Retina (tissue), 1 donor: ENCODE results near the gene VANGL2.
A peak's percentile ranks its signal among the peaks of the same experiment; 100 is the strongest.

Experiments
- DNase-seq: peaks from one replicate; pipeline ENCODE4 v3.0.0-alpha.2; 2016

Gene VANGL2

DNA sequence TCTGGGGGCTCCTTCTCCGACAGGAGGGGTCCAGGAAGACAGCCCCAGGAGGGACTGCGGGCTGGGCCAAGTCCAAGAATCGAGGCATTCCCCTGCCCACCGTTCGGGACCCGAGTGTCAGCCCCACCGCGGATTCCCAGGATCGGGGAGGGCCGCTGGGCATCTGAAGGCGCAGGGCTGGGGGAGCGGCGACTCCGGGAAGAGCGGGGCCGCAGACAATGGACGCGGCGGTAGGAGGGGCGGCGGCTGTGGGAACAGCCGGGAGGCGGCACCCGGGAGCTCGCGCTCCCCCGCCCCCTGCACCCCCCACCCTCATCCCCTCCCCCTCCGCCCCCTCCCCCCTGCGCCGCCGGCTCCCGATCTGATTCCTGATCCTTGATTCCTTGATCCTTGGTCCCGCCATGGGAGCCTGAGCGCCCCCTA is at the start of gene VANGL2:
Gene VANGL2, plus strand, starts transcription at position 342 of the 423 bp plus-strand sequence. CDS start 15,274 bp downstream, outside the sequence.
- peak; percentile 97 for DNase-seq

DNA sequence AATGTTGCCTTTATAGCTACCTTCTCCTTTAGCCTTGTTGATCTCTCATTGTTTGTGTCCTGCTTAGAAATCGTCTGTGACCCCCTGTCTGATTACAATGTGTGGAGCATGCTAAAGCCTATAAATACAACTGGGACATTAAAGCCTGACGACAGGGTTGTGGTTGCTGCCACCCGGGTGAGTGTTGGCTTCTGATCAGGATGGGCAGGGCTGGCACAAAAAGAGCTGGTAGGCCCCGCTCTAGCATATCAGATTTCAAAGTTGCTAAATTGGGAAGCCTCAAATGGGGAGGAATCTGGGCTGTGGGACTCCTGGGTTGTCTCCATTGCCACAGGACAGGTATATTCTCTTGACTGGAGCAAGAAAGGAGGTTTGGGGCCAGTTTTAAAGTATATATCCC is 48.7 kb upstream of the VANGL2 start:
- no peak for DNase-seq

DNA sequence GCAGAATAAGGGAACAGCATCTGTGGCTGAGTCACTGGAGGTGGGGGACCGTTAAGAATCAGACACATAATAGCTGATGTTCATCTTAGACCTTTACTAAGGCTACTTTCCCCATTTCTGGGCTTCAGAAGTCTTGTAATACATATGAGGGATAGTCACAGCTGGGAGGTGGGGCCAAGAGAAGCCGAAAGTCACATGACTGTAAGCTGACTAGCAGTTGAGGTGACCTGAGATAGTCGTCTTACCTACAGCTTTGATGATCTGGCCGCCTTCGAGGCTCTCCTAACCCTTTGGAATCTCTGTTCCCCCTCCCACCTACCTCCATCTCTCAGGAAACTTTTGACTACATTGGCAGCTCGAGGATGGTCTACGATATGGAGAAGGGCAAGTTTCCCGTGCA is 47.8 kb upstream of the VANGL2 start:
- no peak for DNase-seq

DNA sequence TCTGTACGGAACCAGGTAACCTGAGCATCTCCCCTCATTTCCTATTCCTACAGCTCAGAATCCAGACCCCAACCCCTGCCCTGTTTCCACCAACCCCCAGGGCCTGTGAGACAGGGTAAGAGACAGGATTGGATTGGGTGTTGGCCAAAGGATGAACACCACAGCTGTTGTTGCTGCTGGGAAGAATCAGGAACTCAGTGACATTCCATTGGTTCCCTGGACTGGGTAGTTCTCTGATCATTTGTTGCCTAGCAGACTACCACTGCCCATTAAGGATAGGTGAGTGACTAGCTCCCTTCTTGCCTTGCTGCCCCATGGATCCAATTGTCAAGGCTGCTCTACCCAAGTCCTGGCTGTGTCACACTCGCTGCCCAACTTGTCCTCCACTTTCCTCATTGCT is 47.1 kb upstream of the VANGL2 start:
- no peak for DNase-seq

DNA sequence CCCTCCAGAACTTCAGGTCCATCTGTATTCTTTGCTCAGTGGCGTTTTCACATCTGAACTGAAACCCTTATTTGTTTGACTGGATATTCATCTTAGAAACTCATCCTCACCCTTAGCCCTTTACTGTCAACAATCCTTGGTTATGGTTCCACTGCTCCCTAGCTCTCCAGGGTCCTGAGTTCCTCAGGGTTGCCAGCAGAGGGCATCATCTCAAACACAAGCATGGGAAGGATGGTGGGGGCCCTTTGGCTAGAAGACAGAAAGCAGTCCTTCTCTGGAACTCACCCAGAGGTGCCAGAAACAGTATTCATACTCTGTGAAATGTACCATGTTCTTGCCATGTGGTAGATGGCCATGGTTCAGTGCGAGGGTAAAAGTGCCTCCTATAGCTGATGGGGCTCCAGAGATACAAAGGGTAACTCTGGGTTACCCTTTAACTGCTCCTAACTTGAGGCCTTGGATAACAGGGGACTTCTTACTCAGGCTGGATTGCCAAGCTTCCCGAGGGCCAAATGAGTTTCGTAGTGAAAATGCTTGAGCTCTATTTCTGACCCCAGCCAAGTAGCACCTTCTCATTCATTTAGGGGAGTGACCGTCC is 45.9 kb upstream of the VANGL2 start:
- peak; percentile 36 for DNase-seq

DNA sequence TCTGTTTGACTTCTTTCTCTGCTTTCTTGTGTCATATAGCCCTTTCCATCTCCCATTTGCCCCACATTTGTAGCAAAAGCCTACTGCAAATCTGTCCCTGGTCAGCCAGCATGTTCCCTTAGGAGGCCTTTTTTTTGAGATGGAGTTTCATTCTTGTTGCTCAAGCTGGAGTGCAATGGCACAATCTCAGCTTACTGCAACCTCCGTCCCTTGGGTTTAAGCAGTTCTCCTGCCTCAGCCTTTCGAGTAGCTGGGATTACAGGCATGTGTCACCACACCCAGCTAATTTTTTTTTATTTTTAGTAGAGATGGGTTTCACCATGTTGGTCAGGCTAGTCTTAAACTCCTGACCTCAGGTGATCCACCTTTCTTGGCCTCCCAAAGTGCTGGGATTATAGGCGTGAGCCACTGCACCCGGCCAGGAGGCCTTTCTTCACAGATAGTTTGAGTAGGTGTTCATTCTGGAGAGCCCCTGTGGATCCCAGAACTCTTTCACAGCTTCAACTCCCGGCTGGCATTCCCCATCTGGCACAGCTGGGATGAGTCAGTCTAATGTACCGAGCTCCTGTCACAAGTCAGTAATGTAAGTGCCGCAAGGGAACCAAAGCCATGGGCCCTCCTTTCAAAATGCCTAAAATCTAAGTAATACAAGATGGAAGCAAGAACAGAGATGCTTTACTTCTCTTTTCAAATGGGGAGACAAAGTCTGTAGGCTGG is 42.9 kb upstream of the VANGL2 start:
- no peak for DNase-seq

DNA sequence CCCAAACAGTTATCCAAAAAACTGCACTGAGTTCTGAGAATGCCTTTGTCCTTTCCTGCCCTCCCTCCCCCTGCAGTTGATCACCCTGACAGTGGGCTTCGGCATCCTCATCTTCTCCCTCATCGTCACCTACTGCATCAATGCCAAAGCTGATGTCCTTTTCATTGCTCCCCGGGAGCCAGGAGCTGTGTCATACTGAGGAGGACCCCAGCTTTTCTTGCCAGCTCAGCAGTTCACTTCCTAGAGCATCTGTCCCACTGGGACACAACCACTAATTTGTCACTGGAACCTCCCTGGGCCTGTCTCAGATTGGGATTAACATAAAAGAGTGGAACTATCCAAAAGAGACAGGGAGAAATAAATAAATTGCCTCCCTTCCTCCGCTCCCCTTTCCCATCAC is 42.3 kb upstream of the VANGL2 start:
- DNase-seq = no peak

DNA sequence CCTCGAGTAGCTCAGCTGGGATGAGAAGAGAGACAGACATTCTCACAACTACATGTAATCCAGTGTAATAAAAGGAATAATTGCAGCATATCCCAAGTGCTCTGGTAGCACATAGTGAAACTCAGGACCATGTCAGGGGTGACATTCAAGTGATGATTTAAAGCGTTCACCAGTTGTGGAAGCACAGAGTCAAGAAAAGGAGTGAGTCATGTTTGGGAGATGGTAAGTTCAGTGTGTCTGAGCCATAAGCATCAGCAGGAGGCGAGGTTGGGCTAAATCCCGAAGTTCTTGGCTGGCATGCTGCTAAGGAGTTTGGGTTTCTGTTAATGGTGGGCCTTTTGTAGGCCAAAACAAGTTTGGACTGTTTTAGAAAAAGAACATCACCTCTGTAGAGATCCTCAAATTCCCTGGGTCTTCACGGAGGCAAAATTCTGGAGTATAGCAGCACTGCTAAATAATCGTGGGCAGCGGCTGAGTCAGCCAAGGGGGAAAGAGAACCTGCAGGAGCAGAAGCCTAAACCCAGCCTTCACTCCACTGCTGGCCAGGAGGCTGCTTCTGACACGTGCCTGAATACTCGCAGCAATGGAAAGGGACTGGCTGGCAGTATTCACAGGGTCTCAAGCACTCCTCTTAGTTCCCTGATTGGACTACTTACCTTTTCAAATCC is 40.7 kb upstream of the VANGL2 start:
- DNase-seq = no peak

DNA sequence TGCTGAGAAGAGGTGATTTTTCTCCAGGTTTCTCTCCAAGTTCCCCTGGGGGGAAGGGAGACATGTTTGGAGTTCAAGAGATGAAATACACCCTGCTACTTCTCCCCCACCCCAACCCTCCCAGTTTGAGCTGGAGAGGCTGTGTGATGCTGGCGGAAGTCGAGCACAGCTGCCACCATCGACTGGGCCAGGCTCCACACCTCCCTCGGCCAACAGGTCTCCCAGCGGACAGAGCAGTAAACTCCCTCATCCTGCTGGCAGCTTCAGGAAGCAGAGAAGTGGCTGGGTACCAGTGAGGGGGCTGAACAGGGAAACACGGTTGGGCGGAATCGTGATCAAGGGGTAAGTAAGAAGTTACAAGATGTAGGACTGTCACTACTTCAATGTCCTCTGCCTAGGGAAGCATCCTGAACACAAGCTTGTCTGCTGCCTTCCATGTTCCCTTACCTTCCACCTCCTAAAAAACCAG is 40.1 kb upstream of the VANGL2 start:
- no peak for DNase-seq

DNA sequence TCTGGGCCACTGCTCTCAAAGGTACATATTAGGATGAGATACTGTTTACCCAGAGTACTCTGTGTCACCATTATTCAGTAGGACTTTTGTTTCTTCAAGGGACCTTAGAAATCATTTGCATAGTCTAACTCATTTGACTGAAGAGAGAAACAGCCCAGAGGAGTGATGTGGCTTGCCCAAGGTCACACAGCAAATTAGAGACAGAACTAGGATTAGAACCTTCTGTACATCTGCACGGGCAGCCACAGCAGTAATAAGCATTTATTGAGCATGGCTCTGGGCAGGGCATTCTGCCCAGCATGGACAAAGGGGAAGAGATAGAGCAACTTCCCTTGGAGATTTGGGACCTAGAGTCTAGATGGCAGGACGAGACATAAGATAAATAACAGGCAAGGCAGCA is 39.2 kb upstream of the VANGL2 start:
- no peak for DNase-seq

DNA sequence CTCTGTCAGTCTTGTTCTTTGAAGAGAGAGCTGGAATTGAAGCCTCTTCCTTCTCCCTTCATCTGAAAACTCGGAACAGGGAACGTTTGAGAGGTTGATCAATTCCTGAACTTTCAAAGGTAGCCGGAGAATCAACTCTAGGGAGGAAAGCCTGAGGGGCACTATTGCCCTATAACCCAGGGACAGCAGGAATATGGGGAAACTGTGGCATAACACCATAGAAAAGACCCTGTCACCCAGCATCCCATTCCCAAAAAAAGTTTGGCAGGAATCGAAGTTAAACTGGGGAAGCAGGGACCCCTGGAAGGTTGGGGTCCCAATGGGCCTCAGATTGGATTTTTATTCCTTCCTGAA is 38.6 kb upstream of the VANGL2 start:
- no peak for DNase-seq

DNA sequence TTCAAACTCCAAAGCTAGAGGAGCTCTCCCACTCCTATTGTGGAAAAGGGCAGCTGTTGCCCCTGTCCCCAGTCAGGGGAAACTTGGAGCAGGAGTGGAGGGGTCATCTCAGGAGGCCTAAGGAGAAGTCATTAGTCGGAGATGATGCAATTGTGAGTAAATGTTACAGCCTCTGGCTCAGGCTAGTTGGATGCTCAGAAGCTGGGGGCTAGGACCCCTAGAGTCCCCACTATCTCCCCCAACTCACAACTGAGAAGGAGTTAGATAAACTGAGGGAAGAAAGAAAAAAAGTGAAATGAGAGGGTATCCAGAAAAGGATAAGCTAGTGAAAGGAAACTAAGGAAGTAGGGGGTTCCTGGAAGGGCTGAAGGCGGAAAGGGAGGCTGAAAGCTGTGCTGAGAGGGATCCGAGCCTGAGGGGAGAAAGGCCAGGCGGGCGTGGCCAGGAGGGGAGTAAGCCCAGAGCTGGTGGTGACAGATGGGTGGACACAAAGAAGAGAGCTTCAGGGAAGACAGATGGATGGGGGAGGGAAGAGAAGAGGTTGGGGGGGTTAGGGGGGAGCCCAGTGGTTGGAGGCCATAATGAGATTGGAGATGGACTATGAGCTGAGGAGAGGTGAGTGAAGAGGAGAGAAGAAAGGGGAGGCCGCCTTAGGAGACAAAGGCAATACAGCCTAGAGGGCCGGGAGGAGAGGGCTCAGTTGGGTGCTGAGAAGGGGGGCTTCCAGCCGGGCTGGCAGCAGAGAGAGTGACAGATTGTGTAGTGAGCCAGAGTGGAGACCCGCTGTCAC is 38.0 kb upstream of the VANGL2 start:
- peak; percentile 70 for DNase-seq

DNA sequence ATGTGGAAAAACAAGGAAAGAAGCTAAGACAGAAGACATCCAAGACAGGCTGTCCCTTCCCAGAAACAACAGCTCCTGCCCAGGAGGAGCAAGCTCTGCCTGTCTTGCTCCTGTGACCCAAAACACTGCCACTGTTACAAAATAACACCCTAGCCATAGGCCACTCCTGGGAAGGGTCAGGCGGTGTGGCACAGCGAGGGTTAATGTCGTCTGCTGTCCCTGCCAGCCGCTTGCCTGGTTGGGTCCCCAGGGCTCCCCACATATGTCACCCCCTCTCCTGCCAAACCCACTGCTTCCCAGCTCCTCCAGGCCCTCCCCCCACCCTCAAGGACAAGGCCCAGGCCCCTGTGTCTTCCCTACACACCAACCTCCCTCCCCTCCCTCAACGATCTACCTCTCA is 37.4 kb upstream of the VANGL2 start:
- DNase-seq = no peak

DNA sequence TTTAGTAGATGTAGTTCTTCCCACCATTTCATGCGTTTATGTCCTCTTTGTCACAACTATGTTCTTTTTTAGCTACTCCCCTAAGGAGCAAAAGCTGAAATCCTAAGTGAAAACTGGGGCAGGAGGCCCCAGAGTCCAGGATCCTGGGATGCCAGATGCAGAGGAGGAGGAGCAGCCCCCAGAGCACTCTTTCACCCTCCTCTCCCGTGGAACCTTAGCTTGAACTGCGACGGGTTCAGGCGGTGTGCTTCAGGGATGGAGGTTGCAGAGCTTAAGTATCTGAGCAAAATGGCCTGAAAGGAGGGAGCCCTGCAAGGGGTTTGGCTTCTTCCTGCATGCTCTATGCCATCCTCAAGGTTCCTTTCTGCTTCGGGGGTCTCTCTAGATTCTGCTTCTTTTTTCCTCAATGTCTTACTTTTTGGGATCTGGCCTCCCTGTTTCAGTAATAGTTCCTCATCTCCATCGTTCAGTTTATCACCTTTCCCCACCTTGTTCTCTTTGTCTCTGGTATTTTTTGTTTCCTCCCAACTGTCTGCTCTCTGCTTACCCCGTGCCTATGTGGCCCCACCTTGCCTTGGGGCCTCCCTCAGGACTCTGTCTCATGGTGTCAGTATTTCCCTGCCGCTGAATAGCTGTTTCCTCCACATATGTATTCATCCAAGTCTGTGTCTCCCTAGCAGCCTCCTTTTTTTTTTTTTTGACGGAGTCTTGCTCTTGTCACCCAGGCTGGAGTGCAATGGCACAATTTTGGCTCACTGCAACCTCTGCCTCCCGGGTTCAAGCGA is 36.2 kb upstream of the VANGL2 start:
- no peak for DNase-seq

DNA sequence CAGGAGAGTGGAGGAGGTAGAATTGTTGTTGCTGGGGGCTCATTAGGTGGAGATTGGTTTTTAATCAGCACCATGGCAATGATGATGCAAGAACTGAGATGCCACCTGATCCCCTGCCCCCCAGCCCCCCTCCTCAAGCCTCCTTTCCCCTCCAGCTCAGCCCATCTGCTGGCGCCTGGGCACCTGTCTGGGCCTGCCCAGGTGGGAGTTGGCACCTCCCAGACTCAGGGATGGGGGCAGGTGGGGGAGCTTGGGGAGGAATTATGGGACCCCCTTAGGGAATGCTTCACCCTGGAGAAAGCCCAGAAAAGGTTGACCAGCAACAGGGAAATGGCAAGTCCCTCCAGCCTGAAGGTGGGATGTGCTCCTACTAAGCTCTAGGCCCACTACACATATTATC is 35.0 kb upstream of the VANGL2 start:
- DNase-seq = no peak

DNA sequence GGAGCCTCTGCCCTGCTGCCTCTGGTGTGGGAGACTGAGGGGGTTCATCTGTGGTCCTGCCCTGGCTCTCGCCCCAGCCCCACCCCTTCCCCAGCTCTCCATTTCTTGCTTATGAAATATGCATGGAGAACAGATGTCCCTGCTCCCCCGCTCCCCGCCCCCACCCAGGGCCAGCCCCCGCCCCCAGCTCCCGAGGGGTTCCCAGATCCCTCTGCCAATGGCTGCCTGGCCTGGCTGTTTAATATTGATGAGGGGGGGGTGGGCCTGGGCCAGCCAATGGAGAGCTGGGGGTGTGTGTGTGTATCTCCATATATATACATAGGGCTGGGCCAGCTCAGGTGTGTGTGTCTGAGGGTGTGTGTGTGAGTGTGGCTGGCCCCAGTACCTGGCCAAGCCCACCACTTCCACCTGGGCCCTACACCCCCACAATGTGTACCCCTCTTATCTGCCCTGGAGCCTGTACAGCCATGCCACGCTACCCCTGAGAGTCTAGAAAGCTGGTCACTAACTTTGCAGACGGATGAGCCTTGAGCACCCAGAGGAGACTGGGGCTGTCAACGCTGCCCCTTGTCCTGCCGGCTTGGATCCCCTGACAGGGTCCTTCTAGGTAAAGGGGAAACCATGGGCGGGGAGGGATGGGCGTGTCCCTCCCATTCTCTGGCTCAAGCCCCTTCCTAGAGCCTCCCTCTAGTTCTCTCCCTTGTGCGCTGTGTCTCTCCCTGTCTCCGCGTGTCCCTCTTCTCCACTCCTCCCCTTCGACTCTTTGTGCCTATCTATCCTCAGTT is 33.4 kb upstream of the VANGL2 start, which contains the start of gene NHLH1:
Gene NHLH1, plus strand, starts transcription at position 341 of the 785 bp plus-strand sequence. CDS start 3,661 bp downstream, outside the sequence.
- peak; percentile 61 for DNase-seq

DNA sequence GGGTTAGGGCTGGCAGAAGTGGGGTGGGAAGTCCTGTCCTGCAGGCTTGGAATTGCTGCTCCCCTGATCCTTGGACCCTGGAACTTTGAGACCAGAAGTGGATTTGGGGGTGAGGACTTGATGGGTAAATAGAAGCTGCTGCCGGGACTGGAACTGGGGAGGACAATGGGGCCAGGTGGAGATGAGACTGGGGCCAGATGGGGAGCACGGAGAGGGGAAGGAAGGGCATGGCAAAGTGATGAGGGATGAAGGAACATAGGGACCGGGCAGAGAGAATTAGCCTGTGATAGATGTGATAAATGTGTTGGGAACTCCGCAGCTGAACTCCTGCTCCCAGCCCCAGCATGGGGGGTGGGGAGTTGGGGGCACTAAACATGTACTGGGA is 32.9 kb upstream of the VANGL2 start:
- no peak for DNase-seq

DNA sequence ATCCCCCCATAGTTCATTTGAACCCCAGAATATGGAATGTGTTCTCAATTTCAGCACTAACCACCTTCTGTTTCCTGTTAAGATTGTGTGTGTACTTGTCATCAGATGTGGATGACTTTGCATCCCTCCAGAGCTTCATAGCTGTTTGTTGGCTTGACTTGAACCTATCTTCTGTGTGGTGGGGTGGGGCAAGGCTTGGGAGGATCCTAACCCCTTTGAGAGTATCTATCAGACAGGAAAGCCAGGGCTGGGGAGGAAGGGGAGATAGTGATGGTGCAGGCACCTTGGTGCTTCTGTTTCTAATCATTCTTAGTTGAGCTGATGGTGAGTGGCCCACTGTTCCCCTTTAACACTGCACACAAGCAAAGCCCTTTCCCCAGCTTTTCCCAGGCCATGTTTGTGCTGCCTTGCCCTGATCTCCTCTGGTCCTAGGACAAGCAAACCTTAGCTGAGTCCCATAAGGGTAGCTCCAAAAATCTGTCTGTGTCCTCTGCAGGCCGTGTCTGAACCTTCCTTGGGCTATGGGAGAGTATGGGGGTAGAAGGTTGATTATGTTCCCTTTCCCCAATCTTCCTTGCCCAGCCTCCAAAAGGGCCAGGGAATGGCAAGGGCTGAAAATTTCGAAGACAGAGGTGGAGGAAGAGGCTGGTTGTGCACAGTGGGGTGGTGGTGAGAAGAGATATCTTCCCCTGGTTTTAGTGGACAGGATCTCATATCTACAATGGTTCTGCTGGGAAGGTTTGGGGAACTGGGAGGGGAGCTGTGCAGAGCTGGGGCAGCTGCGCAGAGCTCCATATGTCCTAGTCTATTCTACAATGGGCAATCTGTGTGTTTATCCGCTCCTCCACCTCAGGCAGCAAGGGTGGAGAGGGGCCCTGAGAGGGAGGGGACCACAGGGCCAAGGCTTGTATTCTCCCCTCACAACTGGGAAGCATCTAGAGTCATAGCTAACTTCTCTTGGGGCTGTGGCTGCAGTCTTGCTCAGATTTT is 32.1 kb upstream of the VANGL2 start:
- peak; percentile 14 for DNase-seq

DNA sequence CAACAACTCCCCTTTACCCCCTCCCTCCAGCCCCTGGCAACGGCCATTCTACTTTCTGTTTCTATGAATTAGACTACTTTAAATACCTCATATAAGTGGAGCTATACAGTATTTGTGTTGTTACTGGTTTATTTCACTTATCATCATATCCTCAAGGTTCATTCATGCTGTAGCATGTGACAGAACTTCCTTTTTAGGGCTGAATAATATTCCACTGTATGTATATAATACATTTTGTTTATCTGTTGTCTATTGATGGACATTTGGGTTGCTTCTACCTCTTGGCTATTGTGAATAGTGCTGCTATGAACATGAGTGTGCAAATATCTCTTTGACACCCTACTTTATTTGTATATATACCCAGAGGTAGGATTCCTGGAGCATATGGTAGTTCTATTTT is 31.3 kb upstream of the VANGL2 start:
- DNase-seq = no peak
